AG10803 (cell line): ENCODE measurements around the gene CYP20A1.

Experiments
- DNase-seq: peaks from one replicate; pipeline ENCODE4 v3.0.0; 2010; ENCODE audit warnings: low read depth
- H3K4me3 ChIP-seq: 2 replicates; pipeline ENCODE4 v1.5.1; 2011; ENCODE audit warnings: mild to moderate bottlenecking, low read length, control low read depth
- CTCF ChIP-seq: conservative IDR thresholded peaks from 2 replicates; pipeline ENCODE4 v1.5.1; 2011; ENCODE audit warnings: mild to moderate bottlenecking, low read length, control low read depth, inconsistent platforms

The CYP20A1 gene

GRCh38 chr2:203346612-203347011, 107.8 kb downstream of the CYP20A1 start:
- H3K4me3 ChIP-seq = no peak overlapping the region
- no peak for TF ChIP-seq CTCF
- no peak for DNase-seq

GRCh38 chr2:203347375-203347774, 108.6 kb downstream of the CYP20A1 start:
- H3K4me3 ChIP-seq = no peak overlapping the region
- TF ChIP-seq CTCF = no peak
- no peak for DNase-seq

GRCh38 chr2:203352604-203353255, 113.9 kb downstream of the CYP20A1 start:
- no peak for TF ChIP-seq CTCF
- DNase-seq = no peak

GRCh38 chr2:203354966-203355365, 116.1 kb downstream of the CYP20A1 start:
- no peak overlapping the region for H3K4me3 ChIP-seq
- TF ChIP-seq CTCF = no peak
- DNase-seq = no peak

More at GRCh38 chr2:203352604-203353255, 113.9 kb downstream of the CYP20A1 start:
- H3K4me3 ChIP-seq = no peak overlapping the region
